Measurements from ENCODE around the gene ABLIM1. TPM values are rescaled to one million over a fixed set of nuclear protein-coding genes. Genes with fewer than 3 reads are reported as not detected.

The ABLIM1 gene
- total and polyA plus RNA-seq, 5 experiments from 2014 or later, result 267 to 430 (median 388) TPM

- POLR2A ChIA-PET, result no interaction called here
- H3K27ac Mint-ChIP-seq, result no peak overlapping the region
- ATAC-seq (no peak), DNase-seq (no peak)
- no peak overlapping the region for H3K4me3 Mint-ChIP-seq
- no peaks in the 10 kb centered on the region for H3K9me3 Mint-ChIP-seq
- no peaks in the 10 kb centered on the region for H3K36me3 Mint-ChIP-seq
- peaks cover 0 to 3% (median 0%) of the 10 kb centered on the region in 5 donors for H3K27me3 Mint-ChIP-seq
- peaks cover 0 to 5% (median 0%) of the 10 kb centered on the region in 4 donors for H3K4me1 Mint-ChIP-seq
Measured at GRCh38 chr10:114652402-114653368, 5.4 kb downstream of the ABLIM1 start.

- no peaks in the 10 kb centered on the region for H3K9me3 Mint-ChIP-seq
- ATAC-seq, result no peak
- peaks cover 0 to 3% (median 0%) of the 10 kb centered on the region in 5 donors for H3K27me3 Mint-ChIP-seq
Measured at GRCh38 chr10:114650831-114651230, 7.2 kb downstream of the ABLIM1 start.

GRCh38 chr10:114650266-114650665, 7.8 kb downstream of the ABLIM1 start:
- Mint-ChIP-seq H3K36me3 (no peaks in the 10 kb centered on the region), H3K4me1 (peaks cover 0 to 5% (median 0%) of the 10 kb centered on the region in 4 donors), H3K27me3 (peaks cover 0 to 3% (median 0%) of the 10 kb centered on the region in 5 donors), H3K9me3 (no peaks in the 10 kb centered on the region), H3K27ac (no peak overlapping the region), H3K4me3 (no peak overlapping the region)
- DNase-seq, result no peak
- POLR2A ChIA-PET, result no interaction called here
- no peak for ATAC-seq

More at GRCh38 chr10:114650831-114651230, 7.2 kb downstream of the ABLIM1 start:
- no peak for DNase-seq
- no peaks in the 10 kb centered on the region for H3K36me3 Mint-ChIP-seq
- peak overlapping the region in 1 of 10 donors; percentile 10 for H3K27ac Mint-ChIP-seq
- peaks cover 0 to 5% (median 0%) of the 10 kb centered on the region in 4 donors for H3K4me1 Mint-ChIP-seq
- no peak overlapping the region for H3K4me3 Mint-ChIP-seq
- POLR2A ChIA-PET, result no interaction called here

- DNase-seq (no peak), ATAC-seq (no peak)
- POLR2A ChIA-PET, result no interaction called here
- H3K4me3 Mint-ChIP-seq, result no peak overlapping the region
- H3K4me1 Mint-ChIP-seq, result peaks cover 0 to 2% (median 0%) of the 10 kb centered on the region in 4 donors
- H3K27me3 Mint-ChIP-seq, result no peaks in the 10 kb centered on the region
- no peaks in the 10 kb centered on the region for H3K36me3 Mint-ChIP-seq
- no peaks in the 10 kb centered on the region for H3K9me3 Mint-ChIP-seq
- H3K27ac Mint-ChIP-seq, result peak overlapping the region in 2 of 10 donors; percentile 41 to 44
Measured at GRCh38 chr10:114649217-114649903, 8.7 kb downstream of the ABLIM1 start.

DNA sequence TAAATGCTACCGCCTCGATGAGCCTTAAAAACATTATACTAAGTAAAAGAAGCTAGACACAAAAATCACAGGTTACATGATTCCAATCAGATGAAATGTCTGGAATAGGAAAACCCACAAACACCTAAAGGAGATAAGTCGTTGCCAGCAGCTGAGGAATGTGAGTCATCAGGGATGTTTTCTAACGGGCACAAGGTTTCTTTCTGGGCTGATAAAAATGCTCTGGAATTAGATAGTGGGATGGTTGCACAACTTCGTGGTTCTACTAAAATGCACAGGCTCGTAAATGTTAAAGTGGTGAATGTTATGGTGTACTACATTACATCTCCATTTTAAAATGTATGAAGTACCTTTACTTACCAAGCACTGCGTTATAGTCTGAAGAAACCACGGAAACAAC, 9.7 kb downstream of the ABLIM1 start:
- DNase-seq, result no peak
- Mint-ChIP-seq H3K27ac (no peak overlapping the region), H3K9me3 (no peaks in the 10 kb centered on the region), H3K36me3 (no peaks in the 10 kb centered on the region), H3K4me1 (no peaks in the 10 kb centered on the region), H3K27me3 (no peaks in the 10 kb centered on the region), H3K4me3 (no peak overlapping the region)
- POLR2A ChIA-PET, result no interaction called here
- no peak for ATAC-seq

GRCh38 chr10:114647545-114648138, 10.4 kb downstream of the ABLIM1 start:
- no peak overlapping the region for H3K27ac Mint-ChIP-seq
- no peaks in the 10 kb centered on the region for H3K4me1 Mint-ChIP-seq
- H3K36me3 Mint-ChIP-seq, result no peaks in the 10 kb centered on the region
- no peaks in the 10 kb centered on the region for H3K27me3 Mint-ChIP-seq
- POLR2A ChIA-PET, result no interaction called here
- H3K9me3 Mint-ChIP-seq, result no peaks in the 10 kb centered on the region
- ATAC-seq (no peak), DNase-seq (no peak)
- no peak overlapping the region for H3K4me3 Mint-ChIP-seq

DNA sequence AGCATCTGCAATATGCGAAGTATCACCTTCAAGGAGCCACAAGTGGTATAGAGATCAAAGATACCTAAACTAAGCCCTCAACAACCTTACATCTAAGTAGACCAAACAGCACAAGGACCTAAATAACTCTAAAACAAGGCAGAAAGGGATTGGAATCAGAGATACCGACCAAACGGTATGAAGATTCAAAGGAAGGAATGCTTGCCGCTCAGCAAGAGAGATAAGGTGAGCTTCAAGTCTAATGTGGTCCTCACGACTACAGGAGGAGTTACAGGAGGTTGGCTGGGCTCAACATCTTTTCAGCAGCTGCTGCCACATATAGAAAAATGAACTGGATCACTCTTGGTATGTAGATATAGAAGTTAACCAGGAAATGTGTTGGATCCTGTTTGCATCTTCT, 11.6 kb downstream of the ABLIM1 start:
- Mint-ChIP-seq H3K4me1 (no peaks in the 10 kb centered on the region), H3K27ac (no peak overlapping the region), H3K27me3 (peaks cover 0 to 1% (median 0%) of the 10 kb centered on the region in 5 donors), H3K9me3 (no peaks in the 10 kb centered on the region), H3K36me3 (no peaks in the 10 kb centered on the region), H3K4me3 (no peak overlapping the region)
- DNase-seq (no peak), ATAC-seq (no peak)
- POLR2A ChIA-PET, result no interaction called here

- Mint-ChIP-seq H3K27me3 (peaks cover 0 to 2% (median 0%) of the 10 kb centered on the region in 5 donors), H3K4me1 (no peaks in the 10 kb centered on the region), H3K36me3 (no peaks in the 10 kb centered on the region), H3K27ac (no peak overlapping the region), H3K4me3 (no peak overlapping the region), H3K9me3 (no peaks in the 10 kb centered on the region)
- POLR2A ChIA-PET, result no interaction called here
- DNase-seq, result no peak
- ATAC-seq, result no peak
Measured at GRCh38 chr10:114645706-114646105, 12.4 kb downstream of the ABLIM1 start.

- no peaks in the 10 kb centered on the region for H3K9me3 Mint-ChIP-seq
- H3K36me3 Mint-ChIP-seq, result no peaks in the 10 kb centered on the region
- peaks cover 0 to 9% (median 0%) of the 10 kb centered on the region in 4 donors for H3K4me1 Mint-ChIP-seq
- POLR2A ChIA-PET, result no interaction called here
- ATAC-seq (no peak), DNase-seq (no peak)
- peaks cover 0 to 2% (median 0%) of the 10 kb centered on the region in 5 donors for H3K27me3 Mint-ChIP-seq
- no peak overlapping the region for H3K4me3 Mint-ChIP-seq
- no peak overlapping the region for H3K27ac Mint-ChIP-seq
Measured at GRCh38 chr10:114643158-114643557, 14.9 kb downstream of the ABLIM1 start.

DNA sequence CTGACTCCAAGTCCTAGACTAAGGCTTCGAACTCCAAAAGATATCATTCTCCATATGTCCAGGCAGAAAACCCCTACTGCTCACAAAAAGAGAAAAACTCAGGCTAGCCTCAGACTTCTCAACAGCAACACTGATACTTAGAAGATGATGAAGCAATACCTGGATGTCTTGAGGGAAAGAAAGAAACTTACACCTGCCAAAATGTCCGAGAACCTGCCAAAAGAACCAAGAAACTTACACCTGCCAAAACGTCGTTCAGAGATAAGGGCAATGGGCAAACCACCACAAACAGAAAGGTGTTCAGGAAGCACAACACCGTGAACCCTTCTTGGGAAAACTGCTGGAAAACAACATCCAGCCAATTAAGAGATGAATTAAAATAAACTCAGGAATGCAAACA, 15.3 kb downstream of the ABLIM1 start:
- no peaks in the 10 kb centered on the region for H3K36me3 Mint-ChIP-seq
- DNase-seq (no peak), ATAC-seq (no peak)
- no peak overlapping the region for H3K27ac Mint-ChIP-seq
- no peaks in the 10 kb centered on the region for H3K9me3 Mint-ChIP-seq
- no peak overlapping the region for H3K4me3 Mint-ChIP-seq
- peaks cover 0 to 9% (median 0%) of the 10 kb centered on the region in 4 donors for H3K4me1 Mint-ChIP-seq
- peaks cover 0 to 2% (median 0%) of the 10 kb centered on the region in 5 donors for H3K27me3 Mint-ChIP-seq
- POLR2A ChIA-PET, result no interaction called here

DNA sequence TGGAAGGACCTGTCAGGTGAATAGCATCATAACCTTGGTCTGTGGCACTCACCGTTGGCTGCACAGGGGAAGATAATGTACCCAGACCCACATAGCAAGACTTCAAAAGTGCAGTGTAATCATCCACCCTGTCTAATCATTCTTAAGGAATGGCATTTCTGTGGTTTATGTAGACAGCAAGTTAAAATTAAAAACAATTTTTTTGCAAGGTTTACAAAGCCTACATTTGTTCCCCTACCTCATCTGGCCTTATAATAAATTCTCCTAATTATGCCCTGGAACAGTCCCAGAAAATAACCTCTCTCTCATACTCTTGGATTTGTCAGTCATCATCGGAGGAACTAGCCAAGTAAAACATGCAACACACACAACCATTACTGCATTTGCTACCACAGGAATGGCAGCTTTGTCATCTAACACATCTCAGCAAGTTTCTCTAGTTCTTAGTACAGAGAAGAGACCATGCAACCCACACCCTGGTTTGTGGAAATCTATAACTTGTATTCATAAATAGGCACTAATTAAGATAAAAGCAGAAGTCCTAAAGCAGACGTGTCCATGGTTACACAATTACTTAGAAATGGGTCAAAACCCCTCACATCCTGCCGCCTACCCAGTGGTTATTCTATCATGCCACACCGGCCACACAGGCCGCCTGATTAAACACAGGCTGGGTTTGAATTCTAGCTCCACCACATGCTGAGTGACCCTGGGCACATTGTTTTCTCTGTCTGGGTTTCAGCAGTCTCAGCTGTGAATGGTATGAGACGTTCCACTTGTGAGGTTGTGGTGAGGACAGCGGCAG, 19.1 kb downstream of the ABLIM1 start:
- no peaks in the 10 kb centered on the region for H3K36me3 Mint-ChIP-seq
- ATAC-seq (no peak), DNase-seq (no peak)
- no peaks in the 10 kb centered on the region for H3K9me3 Mint-ChIP-seq
- H3K4me1 Mint-ChIP-seq, result peaks cover 0 to 9% (median 0%) of the 10 kb centered on the region in 4 donors
- no peak overlapping the region for H3K4me3 Mint-ChIP-seq
- no peak overlapping the region for H3K27ac Mint-ChIP-seq
- peaks cover 7 to 18% (median 10%) of the 10 kb centered on the region in 5 donors for H3K27me3 Mint-ChIP-seq
- POLR2A ChIA-PET, result no interaction called here

GRCh38 chr10:114635797-114636550, 22.1 kb downstream of the ABLIM1 start:
- no peak for ATAC-seq
- POLR2A ChIA-PET, result no interaction called here

More at GRCh38 chr10:114635797-114636550, 22.1 kb downstream of the ABLIM1 start:
- Mint-ChIP-seq H3K27me3 (peaks cover 30 to 47% (median 36%) of the 10 kb centered on the region in 5 donors), H3K4me3 (no peak overlapping the region), H3K9me3 (no peaks in the 10 kb centered on the region), H3K4me1 (peaks cover 6 to 23% (median 15%) of the 10 kb centered on the region in 4 donors), H3K36me3 (no peaks in the 10 kb centered on the region), H3K27ac (no peak overlapping the region)
- DNase-seq, result no peak

Measured in naive thymus-derived CD8-positive, alpha-beta T cell (primary cell).